Activated naive CD8-positive, alpha-beta T cell treated with anti-CD3 and anti-CD28 coated beads, Interleukin-2, amount 10 ng/mL, durations not matched to agents 7 days and 5 days (primary cell): ENCODE data around the gene CLEC4C. TPM values are rescaled to one million over a fixed set of nuclear protein-coding genes. Genes with fewer than 3 reads are reported as not detected.
"Not testable (repeated sequence)": the region's sequence is repeated elsewhere in the genome, so short reads cannot be mapped to it uniquely, and the experiment has no call there.

Source experiments
- ATAC-seq: fragments of 150-1000 bp; cut with Tn5 transposase; one replicate; pipeline ENCODE4 v1.10.0; 2021; ENCODE audit warnings: low read depth, moderate library complexity
- POLR2A ChIA-PET: fragments of 350-600 bp; sonication (Branson Sonifier 250); formaldehyde crosslinking; loops from one replicate; lab custom pipeline; 2021; ENCODE audit warnings: antibody characterized with exemption; lab: Charles Lee
- DNase-seq: peaks from one replicate; pipeline ENCODE4 v3.0.0; 2021
- H3K27ac Mint-ChIP-seq: one replicate; pipeline ENCODE4 v1.8.0; 2022; ENCODE audit warnings: mild to moderate bottlenecking, mixed read lengths
- H3K27me3 Mint-ChIP-seq: one replicate; pipeline ENCODE4 v1.8.0; 2022; ENCODE audit warnings: mild to moderate bottlenecking, moderate library complexity, mixed read lengths
- H3K36me3 Mint-ChIP-seq: one replicate; pipeline ENCODE4 v1.8.0; 2021; ENCODE audit warnings: mild to moderate bottlenecking, mixed read lengths
- H3K4me1 Mint-ChIP-seq: one replicate; pipeline ENCODE4 v1.8.0; 2021; ENCODE audit warnings: mixed read lengths
- H3K4me3 Mint-ChIP-seq: one replicate; pipeline ENCODE4 v1.8.0; 2022; ENCODE audit warnings: mild to moderate bottlenecking, moderate library complexity, mixed read lengths
- H3K9me3 Mint-ChIP-seq: one replicate; pipeline ENCODE4 v1.8.0; 2021; ENCODE audit warnings: mixed read lengths
- total RNA-seq, 2 experiments: library from RNA; stranded (reverse); gene quantifications; one replicate each; pipeline ENCODE4 v1.2.3, GENCODE V29; 2021

Gene CLEC4C
- total RNA-seq, 2 experiments from 2014 or later = not detected

- peak; percentile 33 for ATAC-seq
- H3K36me3 Mint-ChIP-seq, H3K9me3 Mint-ChIP-seq, H3K4me1 Mint-ChIP-seq, H3K27me3 Mint-ChIP-seq, DNase-seq, POLR2A ChIA-PET: not testable (repeated sequence)
- peak overlapping the region; percentile 30 for H3K4me3 Mint-ChIP-seq
- peak overlapping the region; percentile 46 for H3K27ac Mint-ChIP-seq
Observed at GRCh38 chr12:7751941-7752922, 5.1 kb upstream of the CLEC4C start.

GRCh38 chr12:7751394-7751793 is 4.2 kb upstream of the CLEC4C start:
- H3K27ac Mint-ChIP-seq = no peak overlapping the region
- ATAC-seq = no peak
- DNase-seq = no peak
- no peak overlapping the region for H3K4me3 Mint-ChIP-seq
- POLR2A ChIA-PET = no interaction called here
- H3K9me3 Mint-ChIP-seq = no peaks in the 10 kb centered on the region
- H3K36me3 Mint-ChIP-seq = no peaks in the 10 kb centered on the region
- peaks cover 9% of the 10 kb centered on the region for H3K4me1 Mint-ChIP-seq
- no peaks in the 10 kb centered on the region for H3K27me3 Mint-ChIP-seq

- H3K36me3 Mint-ChIP-seq = no peaks in the 10 kb centered on the region
- H3K27ac Mint-ChIP-seq = no peak overlapping the region
- DNase-seq (no peak), ATAC-seq (no peak)
- H3K9me3 Mint-ChIP-seq = no peaks in the 10 kb centered on the region
- POLR2A ChIA-PET = no interaction called here
- no peak overlapping the region for H3K4me3 Mint-ChIP-seq
- no peaks in the 10 kb centered on the region for H3K27me3 Mint-ChIP-seq
- H3K4me1 Mint-ChIP-seq = peaks cover 5% of the 10 kb centered on the region
Observed at GRCh38 chr12:7750350-7750749, 3.2 kb upstream of the CLEC4C start.

GRCh38 chr12:7749442-7749841 is 2.3 kb upstream of the CLEC4C start:
- ATAC-seq (no peak), DNase-seq (no peak)
- H3K27ac Mint-ChIP-seq = no peak overlapping the region
- no peaks in the 10 kb centered on the region for H3K9me3 Mint-ChIP-seq
- no peak overlapping the region for H3K4me3 Mint-ChIP-seq
- H3K27me3 Mint-ChIP-seq = no peaks in the 10 kb centered on the region
- peaks cover 5% of the 10 kb centered on the region for H3K4me1 Mint-ChIP-seq
- POLR2A ChIA-PET = no interaction called here
- no peaks in the 10 kb centered on the region for H3K36me3 Mint-ChIP-seq

GRCh38 chr12:7748852-7749251 is 1.7 kb upstream of the CLEC4C start:
- H3K36me3 Mint-ChIP-seq = no peaks in the 10 kb centered on the region
- no peak overlapping the region for H3K27ac Mint-ChIP-seq
- no peak for ATAC-seq
- no peaks in the 10 kb centered on the region for H3K27me3 Mint-ChIP-seq
- DNase-seq = no peak
- no peak overlapping the region for H3K4me3 Mint-ChIP-seq
- POLR2A ChIA-PET = no interaction called here
- no peaks in the 10 kb centered on the region for H3K9me3 Mint-ChIP-seq
- peaks cover 5% of the 10 kb centered on the region for H3K4me1 Mint-ChIP-seq

- POLR2A ChIA-PET = no interaction called here
- Mint-ChIP-seq H3K4me1 (no peaks in the 10 kb centered on the region), H3K27me3 (peaks cover 11% of the 10 kb centered on the region), H3K36me3 (no peaks in the 10 kb centered on the region), H3K27ac (no peak overlapping the region), H3K9me3 (no peaks in the 10 kb centered on the region), H3K4me3 (no peak overlapping the region)
- DNase-seq (no peak), ATAC-seq (no peak)
Observed at GRCh38 chr12:7732993-7733392, 14.2 kb downstream of the CLEC4C start.

- ATAC-seq = no peak
- no peak for DNase-seq
- H3K4me1 Mint-ChIP-seq = no peaks in the 10 kb centered on the region
- peaks cover 11% of the 10 kb centered on the region for H3K27me3 Mint-ChIP-seq
- H3K9me3 Mint-ChIP-seq = no peaks in the 10 kb centered on the region
- H3K4me3 Mint-ChIP-seq = no peak overlapping the region
- POLR2A ChIA-PET = no interaction called here
- H3K27ac Mint-ChIP-seq = no peak overlapping the region
- no peaks in the 10 kb centered on the region for H3K36me3 Mint-ChIP-seq
Observed at GRCh38 chr12:7731486-7731885, 15.7 kb downstream of the CLEC4C start.

GRCh38 chr12:7730984-7731383 is 16.2 kb downstream of the CLEC4C start:
- H3K36me3 Mint-ChIP-seq, POLR2A ChIA-PET: not testable (repeated sequence)
- peaks cover 11% of the 10 kb centered on the region for H3K27me3 Mint-ChIP-seq

GRCh38 chr12:7729746-7730145 is 17.4 kb downstream of the CLEC4C start:
- ATAC-seq = no peak
- no peak for DNase-seq
- no peaks in the 10 kb centered on the region for H3K4me1 Mint-ChIP-seq
- no peak overlapping the region for H3K4me3 Mint-ChIP-seq
- no peaks in the 10 kb centered on the region for H3K9me3 Mint-ChIP-seq
- POLR2A ChIA-PET = no interaction called here
- no peaks in the 10 kb centered on the region for H3K36me3 Mint-ChIP-seq
- peaks cover 15% of the 10 kb centered on the region for H3K27me3 Mint-ChIP-seq
- H3K27ac Mint-ChIP-seq = no peak overlapping the region

More at GRCh38 chr12:7730984-7731383, 16.2 kb downstream of the CLEC4C start:
- H3K27ac Mint-ChIP-seq, H3K4me3 Mint-ChIP-seq, ATAC-seq, H3K9me3 Mint-ChIP-seq, DNase-seq, H3K4me1 Mint-ChIP-seq: not testable (repeated sequence)

- DNase-seq (no peak), ATAC-seq (no peak)
- Mint-ChIP-seq H3K4me1 (no peaks in the 10 kb centered on the region), H3K27me3 (peaks cover 17% of the 10 kb centered on the region), H3K9me3 (no peaks in the 10 kb centered on the region), H3K36me3 (no peaks in the 10 kb centered on the region), H3K27ac (no peak overlapping the region), H3K4me3 (no peak overlapping the region)
- POLR2A ChIA-PET = no interaction called here
Observed at GRCh38 chr12:7723926-7724325, 23.2 kb downstream of the CLEC4C start.

GRCh38 chr12:7719946-7720730 is 27.0 kb downstream of the CLEC4C start:
- POLR2A ChIA-PET = interaction anchor here (0.6 kb wide), 1 partner anchor 25 kb away, joined by 3 read pairs; the partner anchor contains the start of gene GDF3

GRCh38 chr12:7716381-7716780 is 30.8 kb downstream of the CLEC4C start:
- Mint-ChIP-seq H3K27me3 (peaks cover 12% of the 10 kb centered on the region), H3K4me3 (no peak overlapping the region), H3K27ac (no peak overlapping the region), H3K9me3 (no peaks in the 10 kb centered on the region), H3K4me1 (no peaks in the 10 kb centered on the region), H3K36me3 (no peaks in the 10 kb centered on the region)
- DNase-seq = no peak
- no peak for ATAC-seq
- POLR2A ChIA-PET = no interaction called here

More at GRCh38 chr12:7719946-7720730, 27.0 kb downstream of the CLEC4C start:
- no peak overlapping the region for H3K4me3 Mint-ChIP-seq
- no peaks in the 10 kb centered on the region for H3K4me1 Mint-ChIP-seq
- H3K9me3 Mint-ChIP-seq = no peaks in the 10 kb centered on the region
- peaks cover 14% of the 10 kb centered on the region for H3K27me3 Mint-ChIP-seq
- H3K27ac Mint-ChIP-seq = no peak overlapping the region
- DNase-seq (no peak), ATAC-seq (no peak)
- H3K36me3 Mint-ChIP-seq = no peaks in the 10 kb centered on the region

GRCh38 chr12:7712841-7713442 is 34.2 kb downstream of the CLEC4C start:
- POLR2A ChIA-PET = no interaction called here
- no peak for DNase-seq
- Mint-ChIP-seq H3K4me1 (no peaks in the 10 kb centered on the region), H3K36me3 (no peaks in the 10 kb centered on the region), H3K9me3 (no peaks in the 10 kb centered on the region), H3K27me3 (peaks cover 6% of the 10 kb centered on the region), H3K4me3 (no peak overlapping the region), H3K27ac (no peak overlapping the region)
- no peak for ATAC-seq
